HCT116 (cell line): ENCODE results near the gene RTL1. TPM values are rescaled to one million over a fixed set of nuclear protein-coding genes. Genes with fewer than 3 reads are reported as not detected.
A peak's percentile ranks its signal among the peaks of the same experiment; 100 is the strongest.

ENCODE experiments used
- ATAC-seq: fragments of 200-7000 bp; cut with Tn5 transposase; 2 replicates; pipeline ENCODE4 v1.9.1; 2020; ENCODE audit warnings: mild to moderate bottlenecking, moderate library complexity
- BruUV-seq: library from RNA; stranded (reverse); fragments of 400-500 nt; replicated peaks from 2 replicates; lab custom pipeline; 2021; lab: Mats Ljungman, UMichigan
- CTCF ChIA-PET: fragments of 300-600 bp; sonication (Branson Sonifier 250); formaldehyde crosslinking; loops from one replicate; lab custom pipeline; 2021; ENCODE audit warnings: antibody characterized with exemption; lab: Charles Lee
- POLR2A ChIA-PET: fragments of 300-600, 350-600 bp; sonication (Branson Sonifier 250); formaldehyde crosslinking; loops from one replicate; lab custom pipeline; 2021; ENCODE audit warnings: antibody characterized with exemption; lab: Charles Lee
- RAD21 ChIA-PET, 2 experiments: fragments of 300-600 bp; sonication (Branson Sonifier 250); formaldehyde crosslinking; loops; one replicate each; lab custom pipeline; 2023; ENCODE audit warnings: low total read pairs in 2 of 2; ENCODE audit not compliant: uncharacterized antibody in 2 of 2, unreplicated experiment in 2 of 2, low non-redundant PET in 1 of 2; lab: Charles Lee
- DNase-seq: peaks from one replicate; pipeline ENCODE4 v3.0.0-alpha.2; 2010; ENCODE audit warnings: low read depth, low spot score
- H2AFZ ChIP-seq: fragments of 200-600 bp; shearing (Covaris generic), sonication (generic); 2 replicates; pipeline ENCODE4 v1.6.1; 2017; ENCODE audit warnings: low read depth, mixed run types, mixed read lengths, antibody characterized with exemption, low read length; ENCODE audit not compliant: poor library complexity, severe bottlenecking
- H3K27ac ChIP-seq: 2 replicates; pipeline ENCODE4 v1.5.1; 2012; ENCODE audit warnings: low read depth, low read length
- H3K27me3 ChIP-seq: fragments of 200-600 bp; sonication (generic); 2 replicates; pipeline ENCODE4 v1.6.1; 2016; ENCODE audit warnings: mixed run types, low read length, mixed read lengths; ENCODE audit not compliant: insufficient read depth
- H3K36me3 ChIP-seq, 2 experiments: fragments of 200-500 bp in 1 of 2; fragments of 200-600 bp in 1 of 2; sonication (Bioruptor generic) in 1 of 2; sonication (generic) in 1 of 2; 2 replicates each; pipeline versions ENCODE4 v1.5.1 to v1.6.1; 2014 to 2016; ENCODE audit warnings: low read length in 2 of 2, inconsistent platforms in 1 of 2, mixed read lengths in 1 of 2, mixed run types in 1 of 2; ENCODE audit not compliant: insufficient read depth in 2 of 2, control insufficient read depth in 1 of 2
- H3K4me1 ChIP-seq, 2 experiments: fragments of 200-600 bp in 1 of 2; sonication (generic) in 1 of 2; 2 replicates each; pipeline versions ENCODE4 v1.5.1 to v1.6.1; 2012 to 2017; ENCODE audit warnings: low read length in 2 of 2, inconsistent platforms in 1 of 2, mild to moderate bottlenecking in 1 of 2, mixed read lengths in 1 of 2, mixed run types in 1 of 2, moderate library complexity in 1 of 2; ENCODE audit not compliant: insufficient read depth in 2 of 2, control insufficient read depth in 1 of 2
- H3K4me2 ChIP-seq: fragments of 200-600 bp; sonication (generic); 2 replicates; pipeline ENCODE4 v1.6.1; 2017; ENCODE audit warnings: mixed run types, low read length, mixed read lengths
- H3K4me3 ChIP-seq, 2 experiments: fragments of 200-600 bp in 1 of 2; sonication (generic) in 1 of 2; replicated peaks in 1 of 2; 2 replicates each; pipeline ENCODE4 v1.5.1; 2011 to 2016; ENCODE audit warnings: low read length in 2 of 2, control low read depth in 1 of 2, low read depth in 1 of 2, mild to moderate bottlenecking in 1 of 2, mixed read lengths in 1 of 2, mixed run types in 1 of 2
- H3K79me2 ChIP-seq: fragments of 200-600 bp; sonication (generic); 2 replicates; pipeline ENCODE4 v1.6.1; 2017; ENCODE audit warnings: mild to moderate bottlenecking, mixed run types, low read length, moderate library complexity, mixed read lengths; ENCODE audit not compliant: insufficient read depth
- H3K9ac ChIP-seq: fragments of 200-600 bp; sonication (generic); 2 replicates; pipeline ENCODE4 v1.6.1; 2016; ENCODE audit warnings: low read length, mixed read lengths
- H3K9me2 ChIP-seq: fragments of 200-600 bp; sonication (generic), shearing (Covaris generic); 2 replicates; pipeline ENCODE4 v1.6.1; 2017; ENCODE audit warnings: mixed run types, mild to moderate bottlenecking, moderate library complexity; ENCODE audit not compliant: insufficient read depth
- H3K9me3 ChIP-seq, 2 experiments: fragments of 200-500 bp in 1 of 2; fragments of 200-600 bp in 1 of 2; sonication (Bioruptor generic) in 1 of 2; sonication (generic) in 1 of 2; 2 replicates each; pipeline ENCODE4 v1.6.1; 2014 to 2017; ENCODE audit warnings: low read length in 2 of 2, mixed read lengths in 2 of 2, inconsistent platforms in 1 of 2, low read depth in 1 of 2, mild to moderate bottlenecking in 1 of 2, mixed run types in 1 of 2, moderate library complexity in 1 of 2; ENCODE audit not compliant: control insufficient read depth in 1 of 2, insufficient read depth in 1 of 2
- H4K20me1 ChIP-seq: fragments of 200-600 bp; sonication (generic), shearing (Covaris generic); 2 replicates; pipeline ENCODE4 v1.6.1; 2017; ENCODE audit warnings: mixed run types, mild to moderate bottlenecking, moderate library complexity; ENCODE audit not compliant: insufficient read depth
- ATF3 ChIP-seq: IDR thresholded peaks from 2 replicates; pipeline ENCODE4 v1.6.1; 2012
- EZH2 ChIP-seq: fragments of 200-600 bp; sonication (generic); IDR thresholded peaks from 2 replicates; pipeline ENCODE4 v1.6.1; 2017; ENCODE audit warnings: antibody characterized with exemption, mixed run types
- POLR2AphosphoS5 ChIP-seq: IDR thresholded peaks from 2 replicates; pipeline ENCODE4 v1.6.1; 2011; ENCODE audit warnings: mild to moderate bottlenecking, low read depth, low read length, moderate library complexity
- REST ChIP-seq: IDR thresholded peaks from 2 replicates; pipeline ENCODE4 v1.6.1; 2012; ENCODE audit warnings: low read depth
- SP1 ChIP-seq: IDR thresholded peaks from 2 replicates; pipeline ENCODE4 v1.6.1; 2012; ENCODE audit warnings: low read depth
- TCF7L2 ChIP-seq: IDR thresholded peaks from 2 replicates; pipeline ENCODE4 v1.7.0; 2011; ENCODE audit warnings: borderline replicate concordance, inconsistent platforms; ENCODE audit not compliant: insufficient read depth, insufficient read length; ENCODE audit errors: extremely low read depth
- YY1 ChIP-seq: IDR thresholded peaks from 2 replicates; pipeline ENCODE4 v1.6.1; 2011; ENCODE audit warnings: low read length, low read depth, moderate library complexity, mild to moderate bottlenecking; ENCODE audit not compliant: insufficient replicate concordance; ENCODE audit errors: extremely low read depth
- intact Hi-C: fragments of 100-400 bp; cut with micrococcal nuclease; formaldehyde crosslinking; loops from 2 replicates; pipeline ENCODE4 v1.10.0; 2022
- total RNA-seq: library from RNA; stranded (reverse); gene quantifications from one replicate; pipeline ENCODE4 v1.2.1, GENCODE V29; 2021; ENCODE audit not compliant: unreplicated experiment
- TF ChIP-seq, protein P1 (sequence below), 3 experiments: fragments of 200-600 bp in 1 of 3; sonication (generic) in 1 of 3; IDR thresholded peaks in 2 of 3; conservative IDR thresholded peaks in 1 of 3; 2 replicates each; pipeline ENCODE4 v1.5.1; 2012 to 2017; ENCODE audit warnings: low read depth in 2 of 3, low read length in 2 of 3, antibody characterized with exemption in 1 of 3, borderline replicate concordance in 1 of 3, control low read depth in 1 of 3, mild to moderate bottlenecking in 1 of 3, mixed read lengths in 1 of 3, mixed run types in 1 of 3, moderate library complexity in 1 of 3; ENCODE audit not compliant: insufficient read depth in 1 of 3

RTL1 gene
- total RNA-seq, 1 experiment from 2014 or later: not detected

GRCh38 chr14:100861937-100862247 is 41.6 kb downstream of the RTL1 start:
- ChIA-PET CTCF (no interaction called here), RAD21 (no interaction called here), POLR2A (no interaction called here)
- Histone ChIP-seq H3K27me3 (no peaks in the 10 kb centered on the region; the same call in 1 of the 2 replicates), H4K20me1 (no peaks in the 10 kb centered on the region), H3K4me2 (0 out of 2 replicates have a peak overlapping the region, but pooled peaks have one; percentile 5), H3K79me2 (no peaks in the 10 kb centered on the region), H3K9me2 (no peaks in the 10 kb centered on the region), H3K9me3 (no peaks in the 10 kb centered on the region), H3K36me3 (no peaks in the 10 kb centered on the region), H3K27ac (no peak overlapping the region), H3K9ac (no peak overlapping the region), H2AFZ (no peak overlapping the region), H3K4me1 (peaks cover 0 to 16% of the 10 kb centered on the region in 2 experiments; a peak in 2 of 4 replicates), H3K4me3 (no peak overlapping the region)
- ATAC-seq (no peak), DNase-seq (no peak)
- TF ChIP-seq REST (no peak), YY1 (no peak), POLR2AphosphoS5 (no peak), TCF7L2 (no peak), SP1 (no peak), EZH2 (no peak), ATF3 (no peak)
- TF ChIP-seq, protein P1, sequence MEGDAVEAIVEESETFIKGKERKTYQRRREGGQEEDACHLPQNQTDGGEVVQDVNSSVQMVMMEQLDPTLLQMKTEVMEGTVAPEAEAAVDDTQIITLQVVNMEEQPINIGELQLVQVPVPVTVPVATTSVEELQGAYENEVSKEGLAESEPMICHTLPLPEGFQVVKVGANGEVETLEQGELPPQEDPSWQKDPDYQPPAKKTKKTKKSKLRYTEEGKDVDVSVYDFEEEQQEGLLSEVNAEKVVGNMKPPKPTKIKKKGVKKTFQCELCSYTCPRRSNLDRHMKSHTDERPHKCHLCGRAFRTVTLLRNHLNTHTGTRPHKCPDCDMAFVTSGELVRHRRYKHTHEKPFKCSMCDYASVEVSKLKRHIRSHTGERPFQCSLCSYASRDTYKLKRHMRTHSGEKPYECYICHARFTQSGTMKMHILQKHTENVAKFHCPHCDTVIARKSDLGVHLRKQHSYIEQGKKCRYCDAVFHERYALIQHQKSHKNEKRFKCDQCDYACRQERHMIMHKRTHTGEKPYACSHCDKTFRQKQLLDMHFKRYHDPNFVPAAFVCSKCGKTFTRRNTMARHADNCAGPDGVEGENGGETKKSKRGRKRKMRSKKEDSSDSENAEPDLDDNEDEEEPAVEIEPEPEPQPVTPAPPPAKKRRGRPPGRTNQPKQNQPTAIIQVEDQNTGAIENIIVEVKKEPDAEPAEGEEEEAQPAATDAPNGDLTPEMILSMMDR (IDR thresholded peaks at IDR 0.05 in 2 of 3, conservative IDR thresholded peaks at IDR 0.05 in 1 of 3; ENCODE audit: borderline replicate concordance in 1 of 3, insufficient read depth in 1 of 3, low read depth in 2 of 3, low read length in 2 of 3): no peak
- BruUV-seq: no TSS peak
- intact Hi-C loops: no loop called here
